Heart left ventricle (tissue), 16 donors: ENCODE measurements around the gene SNX15. TPM values are rescaled to one million over a fixed set of nuclear protein-coding genes. Genes with fewer than 3 reads are reported as not detected.

ENCODE experiments used
- ATAC-seq, 4 donors: fragments of 200-7000 bp; cut with Tn5 transposase; one replicate each; pipeline ENCODE4 v1.9.1; 2020 to 2022; ENCODE audit warnings: moderate library complexity in 4 of 4, mild to moderate bottlenecking in 3 of 4, moderate number of reproducible peaks in 1 of 4
- DNase-seq, 5 donors: peaks; one replicate each; pipeline ENCODE4 v3.0.0-alpha.2; 2020
- H3K27ac ChIP-seq, 12 donors: fragments of 200-600 bp; sonication (generic) in 4 of 12; one replicate each; pipeline versions ENCODE4 v1.5.0 to v1.8.0; 2016 to 2022; ENCODE audit warnings: mild to moderate bottlenecking in 2 of 12
- H3K27me3 ChIP-seq, 9 donors: fragments of 200-600 bp; sonication (generic) in 2 of 9; one replicate each; pipeline versions ENCODE4 v1.5.1 to v1.8.0; 2016 to 2022; ENCODE audit warnings: mild to moderate bottlenecking in 3 of 9
- H3K36me3 ChIP-seq, 9 donors: fragments of 200-600 bp; sonication (generic) in 2 of 9; one replicate each; pipeline versions ENCODE4 v1.5.0 to v1.8.0; 2018 to 2022; ENCODE audit warnings: mild to moderate bottlenecking in 2 of 9
- H3K4me1 ChIP-seq, 12 donors: fragments of 200-600 bp; sonication (generic) in 4 of 12; one replicate each; pipeline versions ENCODE4 v1.5.0 to v1.8.0; 2016 to 2022; ENCODE audit warnings: mild to moderate bottlenecking in 3 of 12
- H3K4me3 ChIP-seq, 12 donors: fragments of 200-600 bp; sonication (generic) in 4 of 12; one replicate each; pipeline versions ENCODE4 v1.5.0 to v1.8.0; 2017 to 2022; ENCODE audit warnings: mild to moderate bottlenecking in 9 of 12, moderate library complexity in 4 of 12
- H3K9me3 ChIP-seq, 12 donors: fragments of 200-600 bp; sonication (generic) in 4 of 12; one replicate each; pipeline versions ENCODE4 v1.5.0 to v1.8.0; 2016 to 2022; ENCODE audit warnings: mild to moderate bottlenecking in 1 of 12
- CTCF ChIP-seq, 12 donors: fragments of 200-600 bp; sonication (generic) in 4 of 12; IDR thresholded peaks; one replicate each; pipeline versions ENCODE4 v1.5.0 to v1.8.0; 2018 to 2022; ENCODE audit warnings: antibody characterized with exemption in 12 of 12, mild to moderate bottlenecking in 5 of 12
- POLR2A ChIP-seq, 2 donors: fragments of 450-650 bp; IDR thresholded peaks; one replicate each; pipeline ENCODE4 v1.6.1; 2017; ENCODE audit warnings: antibody characterized with exemption in 2 of 2, mild to moderate bottlenecking in 2 of 2, moderate library complexity in 2 of 2
- WGBS, 4 donors: extraction: QIAGEN DNeasy Blood & Tissue Kit in 2 of 4; methylation state at CpG; one replicate each; pipeline versions ENCODE4 v1.1.5 to v1.1.7; 2013 to 2018; 5-methylcytosine and 5-hydroxymethylcytosine counted together
- intact Hi-C, 10 donors: fragments of 100-400 bp; cut with DNase I; formaldehyde crosslinking; loops; one replicate each; pipeline versions ENCODE4 v1.11.1 to v1.14.2; 2022
- polyA plus RNA-seq, 2 donors: library from polyadenylated mRNA; stranded (reverse); fragments of 200-250 nt; gene quantifications; one replicate each; pipeline ENCODE4 v1.2.3, GENCODE V29; 2013
- total RNA-seq, 9 donors: library from RNA; depleted of rRNA in 2 of 9; stranded (reverse); fragments of >200 nt in 2 of 9; fragmentation: NEBNext Ultra II Directional in 3 of 9; extraction: Animal tissue kit (Norgen Biotek cat#: 25700) in 3 of 9; gene quantifications; one replicate each; pipeline versions ENCODE4 v1.1.0 to v1.2.4, GENCODE V29; 2016 to 2023
- donor health status: ischemic (EF 13 %, LVEDD 7.1; RV severe dilation, severe dysfunction).
- donor health status: healthy with polysubstance abuse.
- donor health status: DM: no; HTN: yes; CAD: no.
- donor health status: DM: no; HTN: no; CAD: no.
- donor health status: ischemic (EF 25% LVEDD 6.9; RV normal size, moderate dysfunction).
- donor health status: ischemic (EF 25% LVEDD 5.7; RV mildly dilated, moderate dysfunction).
- donor health status: healthy.
- donor health status: DM: yes; HTN: yes; CAD: no.
- donor health status: ischemic (EF 35%, LVEDD 5.7; RV mildly dilated, moderate dysfunction).
- donor health status: nonischemic (EF 11% LVEDD 7.7; RV severe dilation, severe dysfunction).
- donor health status: DM: yes; HTN: yes; CAD: no.
- donor health status: PGD.
- donor health status: ischemic (EF 29% LVEDD 5.4; RV normal size, mild dysfunction).
- donor health status: nonischemic (EF 23%, LVEDD 6.1; RV moderate dilation, normal function).

SNX15 gene
- total and polyA plus RNA-seq, 11 donors, result 12.7 to 33.0 (median 17.9) TPM

- DNase-seq (peak; percentile 60 to 75 (median 73)), ATAC-seq (peak; percentile 49 to 91 (median 85))
- intact Hi-C loops, result loop anchor here in 3 of 10 donors (2.0 to 10.0 kb wide), 3 partner anchors 16 to 146 kb away; partner anchors contain the start of genes CDC42BPG (in 1 of the 3) and PPP2R5B (in 1 of the 3)
- peaks cover 0 to 40% (median 0%) of the 10 kb centered on the region in 9 donors for H3K36me3 ChIP-seq
- peaks cover 0 to 74% (median 21%) of the 10 kb centered on the region in 12 donors for H3K4me1 ChIP-seq
- TF ChIP-seq CTCF (IDR thresholded peaks at IDR 0.05), result no peak
- TF ChIP-seq POLR2A (IDR thresholded peaks at IDR 0.05), result no peak
- no peaks in the 10 kb centered on the region for H3K27me3 ChIP-seq
- H3K9me3 ChIP-seq, result no peaks in the 10 kb centered on the region
- 41 to 54% (median 48%) methylated on average over 15 of the region's 15 CpGs for WGBS, 4 donors
- H3K4me3 ChIP-seq, result peak overlapping the region in 9 of 12 donors; percentile 29 to 46 (median 36)
- peak overlapping the region in 11 of 12 donors; percentile 54 to 85 (median 72) for H3K27ac ChIP-seq
Measured at GRCh38 chr11:64990222-64990923, 36.9 kb upstream of the SNX15 start.

GRCh38 chr11:64994318-64994717 is 32.9 kb upstream of the SNX15 start:
- WGBS, 4 donors, result 88 to 93% (median 92%) methylated on average over 7 of the region's 7 CpGs
- H3K27ac ChIP-seq, result no peak overlapping the region
- ATAC-seq (no peak), DNase-seq (no peak)
- TF ChIP-seq CTCF (IDR thresholded peaks at IDR 0.05), result no peak
- TF ChIP-seq POLR2A (IDR thresholded peaks at IDR 0.05), result no peak
- peak overlapping the region in 1 of 12 donors; percentile 68 for H3K4me3 ChIP-seq
- H3K9me3 ChIP-seq, result no peaks in the 10 kb centered on the region
- H3K27me3 ChIP-seq, result no peaks in the 10 kb centered on the region
- peaks cover 0 to 94% (median 29%) of the 10 kb centered on the region in 12 donors for H3K4me1 ChIP-seq
- peaks cover 0 to 32% (median 0%) of the 10 kb centered on the region in 9 donors for H3K36me3 ChIP-seq
- intact Hi-C loops, result loop anchor here in 2 of 10 donors (10.0 kb wide), 2 partner anchors 70 to 150 kb away; partner anchors contain the start of genes CDC42BPG (in 1 of the 2) and PPP2R5B (in 1 of the 2)

DNA sequence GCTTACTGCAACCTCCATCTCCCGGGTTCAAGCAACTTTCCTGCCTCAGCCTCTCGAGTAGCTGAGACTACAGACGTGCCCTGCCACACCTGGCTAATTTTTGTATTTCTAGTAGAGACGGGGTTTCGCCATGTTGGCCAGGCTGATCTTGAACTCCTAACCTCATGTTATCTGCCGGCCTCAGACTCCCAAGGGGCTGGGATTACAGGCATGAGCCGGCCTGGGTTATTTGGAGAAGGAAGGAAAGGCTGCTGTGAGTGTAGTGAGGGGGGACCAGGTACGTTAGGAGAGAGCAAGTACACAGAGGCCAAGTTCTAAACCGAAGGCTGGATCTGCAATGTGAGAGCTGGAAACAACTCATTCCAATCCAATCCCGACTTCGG is 30.9 kb upstream of the SNX15 start:
- Histone ChIP-seq H3K4me1 (peaks cover 0 to 74% (median 13%) of the 10 kb centered on the region in 12 donors), H3K9me3 (no peaks in the 10 kb centered on the region), H3K27ac (peak overlapping the region in 11 of 12 donors; percentile 61 to 83 (median 73)), H3K4me3 (peak overlapping the region in 11 of 12 donors; percentile 15 to 68 (median 51)), H3K27me3 (no peaks in the 10 kb centered on the region), H3K36me3 (peaks cover 0 to 30% (median 0%) of the 10 kb centered on the region in 9 donors)
- 38 to 49% (median 41%) methylated on average over 11 of the region's 11 CpGs for WGBS, 4 donors
- DNase-seq (no peak), ATAC-seq (peak in 2 of 4 donors; percentile 29 to 30)
- intact Hi-C loops, result loop anchor here in 8 of 10 donors (2.0 to 10.0 kb wide), 7 partner anchors 39 to 152 kb away; partner anchors contain the start of genes PPP2R5B (in 2 of the 8), ATG2A (in 1 of the 8) and CDC42BPG (in 1 of the 8)
- TF ChIP-seq POLR2A (IDR thresholded peaks at IDR 0.05) (no peak), CTCF (IDR thresholded peaks at IDR 0.05) (no peak)
